OCI-LY7 (cell line): ENCODE results near the gene SH3GLB2. TPM values are rescaled to one million over a fixed set of nuclear protein-coding genes. Genes with fewer than 3 reads are reported as not detected.

ENCODE experiments used
- BruUV-seq: library from RNA; stranded (reverse); fragments of 400-500 nt; replicated peaks from 2 replicates; lab custom pipeline; 2021; lab: Mats Ljungman, UMichigan
- CTCF ChIA-PET: fragments of 300-600 bp; sonication (Branson Sonifier 250); formaldehyde crosslinking; loops from one replicate; lab custom pipeline; 2022; ENCODE audit warnings: antibody characterized with exemption; ENCODE audit not compliant: unreplicated experiment; lab: Charles Lee
- POLR2A ChIA-PET: fragments of 300-600 bp; sonication (Branson Sonifier 250); formaldehyde crosslinking; loops from one replicate; lab custom pipeline; 2022; ENCODE audit warnings: antibody characterized with exemption; lab: Charles Lee
- DNase-seq: peaks from one replicate; pipeline ENCODE4 v3.0.0-alpha.2; 2015; ENCODE audit warnings: low spot score
- H2AFZ ChIP-seq: fragments of 200-600 bp; sonication (generic), shearing (Covaris generic); 2 replicates; pipeline ENCODE4 v1.6.1; 2014; ENCODE audit warnings: mild to moderate bottlenecking, antibody characterized with exemption, low read length, moderate library complexity
- H3K27ac ChIP-seq: fragments of 200-600 bp; sonication (generic); 2 replicates; pipeline ENCODE4 v1.5.1; 2014; ENCODE audit warnings: mixed run types, low read depth, mild to moderate bottlenecking, moderate library complexity, low read length, inconsistent platforms; ENCODE audit not compliant: poor library complexity, severe bottlenecking
- H3K36me3 ChIP-seq: fragments of 200-600 bp; sonication (generic); 2 replicates; pipeline ENCODE4 v1.6.1; 2014; ENCODE audit warnings: mild to moderate bottlenecking, antibody characterized with exemption, low read length, moderate library complexity, mixed read lengths; ENCODE audit not compliant: insufficient read depth
- H3K4me1 ChIP-seq: fragments of 200-600 bp; sonication (generic); 2 replicates; pipeline ENCODE4 v1.5.1; 2014; ENCODE audit warnings: mild to moderate bottlenecking, low read length; ENCODE audit not compliant: insufficient read depth, poor library complexity, severe bottlenecking
- H3K4me2 ChIP-seq: fragments of 200-600 bp; sonication (generic); 2 replicates; pipeline ENCODE4 v1.6.1; 2014; ENCODE audit warnings: mild to moderate bottlenecking, low read length
- H3K4me3 ChIP-seq: fragments of 200-600 bp; sonication (generic); 2 replicates; pipeline ENCODE4 v1.5.1; 2014; ENCODE audit warnings: mild to moderate bottlenecking, low read depth, low read length; ENCODE audit not compliant: poor library complexity, severe bottlenecking
- H3K79me2 ChIP-seq: fragments of 200-600 bp; sonication (generic); 2 replicates; pipeline ENCODE4 v1.6.1; 2016; ENCODE audit warnings: low read depth, mild to moderate bottlenecking, low read length, moderate library complexity, mixed read lengths; ENCODE audit not compliant: insufficient read depth
- H3K9me2 ChIP-seq: fragments of 200-600 bp; sonication (generic); 2 replicates; pipeline ENCODE4 v1.6.1; 2016; ENCODE audit warnings: mild to moderate bottlenecking, low read length, mixed read lengths; ENCODE audit not compliant: insufficient read depth
- H3K9me3 ChIP-seq: fragments of 200-600 bp; sonication (generic); 2 replicates; pipeline ENCODE4 v1.6.1; 2014; ENCODE audit warnings: mild to moderate bottlenecking, mixed run types, low read length, mixed read lengths
- H4K20me1 ChIP-seq: fragments of 200-600 bp; sonication (generic); 2 replicates; pipeline ENCODE4 v1.6.1; 2014; ENCODE audit warnings: mild to moderate bottlenecking, antibody characterized with exemption, low read length, moderate library complexity, mixed read lengths; ENCODE audit not compliant: insufficient read depth
- CTCF ChIP-seq: fragments of 200-600 bp; sonication (generic); conservative IDR thresholded peaks from 2 replicates; pipeline ENCODE4 v1.5.1; 2014; ENCODE audit warnings: mild to moderate bottlenecking, antibody characterized with exemption, low read length, moderate library complexity, mixed read lengths
- EZH2phosphoT487 ChIP-seq: fragments of 200-600 bp; sonication (generic); IDR thresholded peaks from 2 replicates; pipeline ENCODE4 v1.6.1; 2018; ENCODE audit warnings: low read depth, borderline replicate concordance, mild to moderate bottlenecking, mixed run types, antibody characterized with exemption, low read length, moderate library complexity, mixed read lengths
- intact Hi-C: fragments of 100-400 bp; cut with micrococcal nuclease; formaldehyde crosslinking; loops from one replicate; pipeline ENCODE4 v1.10.0; 2022; ENCODE audit not compliant: unreplicated experiment
- total RNA-seq, 2 experiments: library from RNA; depleted of rRNA in 1 of 2; stranded (reverse); fragments of >200 nt in 1 of 2; shearing (Covaris generic) in 1 of 2; gene quantifications; 2 replicates each; pipeline ENCODE4 v1.2.3, GENCODE V29; 2014 to 2022

The SH3GLB2 gene
- total RNA-seq, 2 experiments from 2014 or later: 58.4 to 92.6 TPM

GRCh38 chr9:129063061-129063460 lies 34.9 kb upstream of the SH3GLB2 start:
- no peak overlapping the region for H3K4me3 ChIP-seq
- intact Hi-C loops: no loop called here
- H3K9me3 ChIP-seq: no peaks in the 10 kb centered on the region
- POLR2A ChIA-PET: no interaction called here
- peaks cover 44% of the 10 kb centered on the region for H3K36me3 ChIP-seq
- no peak for DNase-seq
- H4K20me1 ChIP-seq: no peaks in the 10 kb centered on the region
- no peaks in the 10 kb centered on the region for H3K4me1 ChIP-seq
- no peak overlapping the region for H2AFZ ChIP-seq
- BruUV-seq: no TSS peak
- TF ChIP-seq EZH2phosphoT487 (no peak), CTCF (no peak)
- no peak overlapping the region for H3K4me2 ChIP-seq
- no peak overlapping the region for H3K27ac ChIP-seq
- CTCF ChIA-PET: no interaction called here
- H3K9me2 ChIP-seq: no peaks in the 10 kb centered on the region
- no peaks in the 10 kb centered on the region for H3K79me2 ChIP-seq

GRCh38 chr9:129060991-129061390 lies 32.9 kb upstream of the SH3GLB2 start:
- H3K9me2 ChIP-seq: no peaks in the 10 kb centered on the region
- no peaks in the 10 kb centered on the region for H3K9me3 ChIP-seq
- ChIA-PET CTCF (interaction anchor here (0.5 kb wide), 1 partner anchor 198 kb away, joined by 3 read pairs; no protein-coding TSS in a partner anchor), POLR2A (no interaction called here)
- H3K4me3 ChIP-seq: no peak overlapping the region
- intact Hi-C loops: no loop called here
- H3K79me2 ChIP-seq: no peaks in the 10 kb centered on the region
- TF ChIP-seq CTCF: no peak
- TF ChIP-seq EZH2phosphoT487: no peak
- H3K27ac ChIP-seq: no peak overlapping the region
- DNase-seq: no peak
- H3K36me3 ChIP-seq: peaks cover 57% of the 10 kb centered on the region
- no peak overlapping the region for H3K4me2 ChIP-seq
- no peaks in the 10 kb centered on the region for H3K4me1 ChIP-seq
- no peak overlapping the region for H2AFZ ChIP-seq
- H4K20me1 ChIP-seq: no peaks in the 10 kb centered on the region
- no TSS peak for BruUV-seq

GRCh38 chr9:129059796-129060785 lies 32.0 kb upstream of the SH3GLB2 start:
- Histone ChIP-seq H4K20me1 (no peaks in the 10 kb centered on the region), H3K4me3 (no peak overlapping the region), H3K9me3 (no peaks in the 10 kb centered on the region), H3K9me2 (no peaks in the 10 kb centered on the region), H3K27ac (no peak overlapping the region), H3K36me3 (peaks cover 52% of the 10 kb centered on the region), H3K4me1 (no peaks in the 10 kb centered on the region), H3K79me2 (no peaks in the 10 kb centered on the region), H2AFZ (no peak overlapping the region), H3K4me2 (no peak overlapping the region)
- BruUV-seq: no TSS peak
- ChIA-PET CTCF (no interaction called here), POLR2A (no interaction called here)
- DNase-seq: no peak
- no peak for TF ChIP-seq EZH2phosphoT487
- no peak for TF ChIP-seq CTCF
- intact Hi-C loops: no loop called here
